Measurements from ENCODE around the gene PCGF2.

The PCGF2 gene

GRCh38 chr17:38719289-38719942 is 28.7 kb downstream of the PCGF2 start:
- DNase-seq (ENCODE audit: low read depth in 2 of 2) = no peak

GRCh38 chr17:38717139-38717745 is 30.9 kb downstream of the PCGF2 start:
- no peak for DNase-seq (ENCODE audit: low read depth in 2 of 2)

- DNase-seq (ENCODE audit: low read depth in 2 of 2) = no peak
Measured at GRCh38 chr17:38716368-38717005, 31.6 kb downstream of the PCGF2 start.

GRCh38 chr17:38715216-38715943 is 32.8 kb downstream of the PCGF2 start:
- DNase-seq (ENCODE audit: low read depth in 2 of 2) = no peak

GRCh38 chr17:38713456-38714075 is 34.6 kb downstream of the PCGF2 start:
- no peak for DNase-seq (ENCODE audit: low read depth in 2 of 2)

GRCh38 chr17:38712593-38712992 is 35.5 kb downstream of the PCGF2 start:
- no peak for DNase-seq (ENCODE audit: low read depth in 2 of 2)

GRCh38 chr17:38711792-38712571 is 36.2 kb downstream of the PCGF2 start:
- no peak for DNase-seq (ENCODE audit: low read depth in 2 of 2)

GRCh38 chr17:38710985-38711384 is 37.2 kb downstream of the PCGF2 start:
- no peak for DNase-seq (ENCODE audit: low read depth in 2 of 2)

- DNase-seq (ENCODE audit: low read depth in 2 of 2) = no peak
Measured at GRCh38 chr17:38710604-38710962, 37.6 kb downstream of the PCGF2 start.

- DNase-seq (ENCODE audit: low read depth in 2 of 2) = no peak
Measured at GRCh38 chr17:38709864-38710603, 38.1 kb downstream of the PCGF2 start.

- no peak for DNase-seq (ENCODE audit: low read depth in 2 of 2)
Measured at GRCh38 chr17:38709104-38709820, 38.9 kb downstream of the PCGF2 start.

GRCh38 chr17:38707678-38708351 is 40.3 kb downstream of the PCGF2 start:
- DNase-seq (ENCODE audit: low read depth in 2 of 2) = no peak

GRCh38 chr17:38706505-38707216 is 41.5 kb downstream of the PCGF2 start:
- DNase-seq (ENCODE audit: low read depth in 2 of 2) = no peak

GRCh38 chr17:38705803-38706504 is 42.2 kb downstream of the PCGF2 start:
- no peak for DNase-seq (ENCODE audit: low read depth in 2 of 2)

- DNase-seq (ENCODE audit: low read depth in 2 of 2) = no peak
Measured at GRCh38 chr17:38705523-38705802, 42.7 kb downstream of the PCGF2 start.

- DNase-seq (ENCODE audit: low read depth in 2 of 2) = peak; percentile 57 to 67
Measured at GRCh38 chr17:38704606-38705522, 43.3 kb downstream of the PCGF2 start, which contains the start of gene MLLT6. Gene MLLT6 (plus strand): TSS chr17:38705273. CDS start chr17:38705633, 360 bp downstream.

Measured in stimulated activated CD4-positive, alpha-beta T cell treated with anti-CD3 and anti-CD28 coated beads, Interleukin-1b, Interleukin-23, amount 100 ng/mL, for 1 hour (primary cell).